Cardiac muscle cell (in vitro differentiated cells and primary cell): ENCODE results near the gene SLC19A1. TPM values are rescaled to one million over a fixed set of nuclear protein-coding genes. Genes with fewer than 3 reads are reported as not detected.

Source experiments
- DNase-seq, 2 donors: peaks; one replicate each; pipeline versions ENCODE4 v3.0.0 to v3.0.0-alpha.2; 2010 to 2017; ENCODE audit warnings: low read depth in 1 of 2, low spot score in 1 of 2
- H3K27ac ChIP-seq: fragments of 200-600 bp; sonication (generic); 2 replicates; pipeline ENCODE4 v1.5.1; 2016
- H3K27me3 ChIP-seq: fragments of 200-600 bp; sonication (generic); 2 replicates; pipeline ENCODE4 v1.6.0; 2016; ENCODE audit warnings: control low read depth
- H3K36me3 ChIP-seq: fragments of 200-600 bp; sonication (generic); 2 replicates; pipeline ENCODE4 v1.5.1; 2016; ENCODE audit warnings: control low read depth
- H3K4me1 ChIP-seq: fragments of 200-600 bp; sonication (generic); 2 replicates; pipeline ENCODE4 v1.8.1; 2017; ENCODE audit warnings: low read depth, mild to moderate bottlenecking, mixed run types
- H3K4me3 ChIP-seq: fragments of 200-600 bp; sonication (generic); 2 replicates; pipeline ENCODE4 v1.5.1; 2016; ENCODE audit warnings: mild to moderate bottlenecking
- H3K9me3 ChIP-seq: fragments of 200-600 bp; sonication (generic); 2 replicates; pipeline ENCODE4 v1.5.1; 2017; ENCODE audit warnings: low read depth, mild to moderate bottlenecking, control low read depth
- CTCF ChIP-seq: IDR thresholded peaks from 2 replicates; pipeline ENCODE4 v1.5.1; 2012; ENCODE audit warnings: low read depth, mild to moderate bottlenecking, low read length
- polyA plus RNA-seq: library from polyadenylated mRNA; unstranded; fragments of >200 nt; fragmentation: Nextera tagmentation; extraction: Ambion mirVana; gene quantifications from 2 replicates; pipeline ENCODE4 v1.2.1, GENCODE V29; 2016
- total RNA-seq: library from RNA; depleted of rRNA; stranded (reverse); fragments of >200 nt; gene quantifications from 2 replicates; pipeline ENCODE4 v1.2.3, GENCODE V29; 2016

The SLC19A1 gene
- total and polyA plus RNA-seq, 2 experiments from 2014 or later, result 25.4 to 50.3 TPM

DNA sequence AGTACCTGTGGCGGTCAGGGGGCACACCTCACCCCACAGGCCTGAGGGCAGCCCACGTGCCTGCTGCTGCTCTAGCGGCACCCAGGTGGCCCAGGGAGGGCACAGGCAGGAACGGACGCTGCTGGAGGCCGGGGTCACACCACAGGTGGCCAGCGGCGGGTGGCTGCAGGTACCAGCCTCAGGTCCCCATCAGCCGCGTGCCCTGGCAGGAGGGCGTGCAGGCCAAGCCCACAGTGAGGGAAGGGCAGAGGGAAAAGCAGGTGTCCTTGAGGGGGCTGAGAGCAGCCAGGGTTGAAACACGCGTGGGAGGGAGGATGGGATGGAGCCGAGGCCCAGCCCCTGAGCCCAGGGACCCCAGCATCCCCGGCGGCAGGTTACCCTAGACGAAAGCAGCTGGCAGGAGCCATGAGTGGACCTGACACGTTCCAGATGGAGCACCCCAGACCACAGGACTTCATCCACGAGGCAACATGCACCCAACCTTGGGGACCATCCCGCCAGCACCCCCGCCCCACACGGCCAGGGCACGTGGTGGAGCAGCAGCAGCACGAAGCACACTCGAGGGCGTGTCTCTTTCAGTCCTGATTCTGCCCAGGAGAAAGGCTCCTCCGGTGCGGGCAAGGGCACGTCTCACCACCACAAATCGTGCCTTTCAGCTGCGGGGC lies 3.7 kb downstream of the SLC19A1 start:
- Histone ChIP-seq H3K9me3 (no peaks in the 10 kb centered on the region), H3K27ac (no peak overlapping the region), H3K27me3 (no peaks in the 10 kb centered on the region), H3K36me3 (no peaks in the 10 kb centered on the region), H3K4me3 (no peak overlapping the region), H3K4me1 (peaks cover 27% of the 10 kb centered on the region)
- TF ChIP-seq CTCF, result no peak
- DNase-seq, result no peak

- no peak for TF ChIP-seq CTCF
- Histone ChIP-seq H3K36me3 (no peaks in the 10 kb centered on the region), H3K4me3 (no peak overlapping the region), H3K9me3 (no peaks in the 10 kb centered on the region), H3K27me3 (no peaks in the 10 kb centered on the region), H3K4me1 (peaks cover 25% of the 10 kb centered on the region), H3K27ac (no peak overlapping the region)
- DNase-seq, result no peak
These were observed 4.4 kb downstream of the SLC19A1 start for GRCh38 chr21:45537746-45538291.

- DNase-seq, result no peak
- Histone ChIP-seq H3K36me3 (no peaks in the 10 kb centered on the region), H3K27ac (no peak overlapping the region), H3K27me3 (no peaks in the 10 kb centered on the region), H3K4me3 (no peak overlapping the region), H3K4me1 (peaks cover 23% of the 10 kb centered on the region), H3K9me3 (no peaks in the 10 kb centered on the region)
- TF ChIP-seq CTCF, result no peak
These were observed 5.0 kb downstream of the SLC19A1 start for GRCh38 chr21:45537111-45537745.

GRCh38 chr21:45536301-45537081 lies 5.7 kb downstream of the SLC19A1 start:
- no peak for TF ChIP-seq CTCF
- peaks cover 21% of the 10 kb centered on the region for H3K4me1 ChIP-seq
- no peak overlapping the region for H3K27ac ChIP-seq
- no peak overlapping the region for H3K4me3 ChIP-seq
- no peaks in the 10 kb centered on the region for H3K27me3 ChIP-seq
- DNase-seq, result no peak
- no peaks in the 10 kb centered on the region for H3K36me3 ChIP-seq
- no peaks in the 10 kb centered on the region for H3K9me3 ChIP-seq

DNA sequence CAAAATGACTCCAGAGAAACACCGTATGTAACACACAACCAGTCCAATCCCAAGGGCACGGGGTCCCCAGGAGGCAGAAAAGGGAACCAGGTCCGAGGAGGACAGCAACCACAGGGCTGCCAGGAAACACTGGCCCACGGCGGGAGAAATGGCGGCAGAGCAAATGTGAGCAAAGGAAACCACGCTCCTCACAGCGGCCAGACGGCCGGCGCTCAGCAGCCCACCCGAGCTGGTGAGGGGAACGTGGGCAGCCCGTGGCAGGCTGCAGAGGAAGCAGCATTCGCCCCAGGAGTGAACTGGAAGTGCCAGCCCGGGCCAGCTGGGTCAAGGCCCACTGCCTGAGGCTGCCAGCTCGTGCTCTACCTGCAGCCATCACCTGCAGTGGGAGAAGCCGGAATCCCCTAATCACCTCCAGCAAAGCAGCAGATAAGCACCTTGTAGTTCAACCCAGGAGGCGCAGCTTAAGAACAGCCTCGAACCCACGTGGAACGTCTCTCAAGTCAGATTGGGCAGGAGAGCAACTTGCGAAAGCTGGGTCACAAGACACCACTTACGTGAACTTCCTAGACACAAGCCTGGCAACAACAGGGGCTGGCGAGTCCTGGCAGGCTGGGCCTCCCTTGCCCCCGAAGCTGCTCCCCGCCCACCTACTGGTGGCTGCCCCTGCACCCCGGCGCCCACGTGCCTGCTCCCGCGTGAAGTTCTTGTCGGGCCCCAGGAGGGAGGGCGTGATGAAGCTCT lies 6.7 kb downstream of the SLC19A1 start:
- Histone ChIP-seq H3K4me1 (peaks cover 17% of the 10 kb centered on the region), H3K27me3 (no peaks in the 10 kb centered on the region), H3K9me3 (no peaks in the 10 kb centered on the region), H3K4me3 (no peak overlapping the region), H3K27ac (no peak overlapping the region), H3K36me3 (no peaks in the 10 kb centered on the region)
- no peak for DNase-seq
- no peak for TF ChIP-seq CTCF
